Fibroblast of lung (primary cell): ENCODE results near the gene CORO1C.

Experiments
- CTCF ChIP-seq, 2 donors: IDR thresholded peaks in 1 of 2; conservative IDR thresholded peaks in 1 of 2; 1 replicate in 1 of 2; 2 replicates in 1 of 2; pipeline ENCODE4 v1.5.1; 2011 to 2012; ENCODE audit warnings: low read length in 2 of 2, control low read depth in 1 of 2, inconsistent platforms in 1 of 2, low read depth in 1 of 2, mild to moderate bottlenecking in 1 of 2
- EZH2 ChIP-seq: IDR thresholded peaks from 2 replicates; pipeline ENCODE4 v1.5.1; 2012; ENCODE audit warnings: low read length, control low read depth, mild to moderate bottlenecking; ENCODE audit errors: missing control alignments

GRCh38 chr12:108608616-108609015, 122.7 kb downstream of the CORO1C start:
- TF ChIP-seq EZH2 (no peak), CTCF (conservative IDR thresholded peaks at IDR 0.05 in 1 of 2, IDR thresholded peaks at IDR 0.05 in 1 of 2; ENCODE audit: low read depth in 1 of 2, low read length in 2 of 2) (no peak)
